Measurements from ENCODE around the gene TXNDC8.

GRCh38 chr9:110298043-110298605, 39.5 kb downstream of the TXNDC8 start:
- TF ChIP-seq, protein P1, sequence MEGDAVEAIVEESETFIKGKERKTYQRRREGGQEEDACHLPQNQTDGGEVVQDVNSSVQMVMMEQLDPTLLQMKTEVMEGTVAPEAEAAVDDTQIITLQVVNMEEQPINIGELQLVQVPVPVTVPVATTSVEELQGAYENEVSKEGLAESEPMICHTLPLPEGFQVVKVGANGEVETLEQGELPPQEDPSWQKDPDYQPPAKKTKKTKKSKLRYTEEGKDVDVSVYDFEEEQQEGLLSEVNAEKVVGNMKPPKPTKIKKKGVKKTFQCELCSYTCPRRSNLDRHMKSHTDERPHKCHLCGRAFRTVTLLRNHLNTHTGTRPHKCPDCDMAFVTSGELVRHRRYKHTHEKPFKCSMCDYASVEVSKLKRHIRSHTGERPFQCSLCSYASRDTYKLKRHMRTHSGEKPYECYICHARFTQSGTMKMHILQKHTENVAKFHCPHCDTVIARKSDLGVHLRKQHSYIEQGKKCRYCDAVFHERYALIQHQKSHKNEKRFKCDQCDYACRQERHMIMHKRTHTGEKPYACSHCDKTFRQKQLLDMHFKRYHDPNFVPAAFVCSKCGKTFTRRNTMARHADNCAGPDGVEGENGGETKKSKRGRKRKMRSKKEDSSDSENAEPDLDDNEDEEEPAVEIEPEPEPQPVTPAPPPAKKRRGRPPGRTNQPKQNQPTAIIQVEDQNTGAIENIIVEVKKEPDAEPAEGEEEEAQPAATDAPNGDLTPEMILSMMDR (IDR thresholded peaks at IDR 0.05) = no peak
- TF ChIP-seq POLR2AphosphoS5 (IDR thresholded peaks at IDR 0.05; ENCODE audit: low read depth, low read length) (no peak), SIN3A (IDR thresholded peaks at IDR 0.05; ENCODE audit: borderline replicate concordance, insufficient read depth, low read depth, low read length) (no peak), REST (IDR thresholded peaks at IDR 0.05; ENCODE audit: insufficient read depth in 1 of 2, low read depth in 2 of 2, low read length in 1 of 2) (no peak)

All from Panc1 (cell line).